ENCODE results near the gene ZDHHC16. TPM values are rescaled to one million over a fixed set of nuclear protein-coding genes. Genes with fewer than 3 reads are reported as not detected.
A peak's percentile ranks its signal among the peaks of the same experiment; 100 is the strongest.

The ZDHHC16 gene
- total RNA-seq, 2 experiments from 2014 or later: 38.5 to 39.3 TPM

DNA sequence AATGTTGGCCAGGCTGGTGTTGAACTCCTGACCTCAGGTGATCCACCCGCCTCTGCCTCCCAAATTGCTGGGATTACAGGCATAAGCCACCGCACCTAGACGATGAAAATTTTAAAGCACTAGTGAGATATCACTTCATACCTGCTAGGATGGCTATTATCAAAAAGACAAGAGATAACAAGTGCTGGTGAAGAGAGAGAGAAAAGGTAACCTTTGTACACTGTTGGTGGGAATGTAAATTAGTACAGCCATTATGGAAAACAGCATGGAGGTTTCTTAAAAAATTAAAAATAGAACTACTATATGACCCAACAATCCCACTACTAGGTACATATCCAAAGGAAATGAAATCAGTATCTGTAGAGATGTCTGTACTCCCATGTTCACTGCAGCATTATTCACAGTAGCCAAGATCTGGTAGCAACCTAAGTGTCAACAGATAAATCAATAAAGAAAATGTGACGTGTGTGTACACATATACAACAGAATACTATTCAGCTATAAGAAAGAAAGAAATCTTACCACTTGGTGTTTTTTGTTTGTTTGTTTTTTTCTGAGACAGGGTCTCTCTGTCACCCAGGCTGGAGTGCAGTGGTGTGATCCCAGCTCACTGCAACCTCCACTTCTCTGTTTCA is 39.8 kb downstream of the ZDHHC16 start:
- ChIA-PET CTCF (interaction anchor here (0.8 kb wide), 1 partner anchor 13 kb away, joined by 3 read pairs; the partner anchor contains the start of gene UBTD1), POLR2A (no interaction called here)
- Mint-ChIP-seq H3K27me3 (no peaks in the 10 kb centered on the region), H3K4me1 (peaks cover 4% of the 10 kb centered on the region), H3K4me3 (no peak overlapping the region), H3K9me3 (no peaks in the 10 kb centered on the region), H3K27ac (no peak overlapping the region), H3K36me3 (ENCODE audit: low read depth) (peaks cover 6% of the 10 kb centered on the region)
- no peak for DNase-seq

DNA sequence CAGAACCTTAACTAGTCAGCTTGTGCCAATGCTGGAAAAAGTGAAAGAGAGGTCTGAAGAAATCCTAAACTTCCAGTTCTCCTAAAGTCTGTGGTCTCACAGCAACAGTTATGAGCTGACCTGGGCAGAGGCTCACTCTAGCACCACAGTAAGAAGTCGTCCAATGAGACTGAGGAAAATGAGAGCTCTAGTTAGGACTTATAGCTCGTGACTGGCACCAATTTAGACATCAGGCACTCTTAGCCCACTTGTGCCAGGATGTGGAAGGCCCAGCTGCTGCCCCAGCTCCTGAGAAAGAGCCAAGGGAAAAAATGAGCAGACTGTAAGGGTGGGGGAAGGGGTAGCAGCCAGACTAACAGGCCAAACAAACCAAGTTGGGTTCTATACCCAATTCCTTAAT is 44.6 kb downstream of the ZDHHC16 start:
- Mint-ChIP-seq H3K9me3 (no peaks in the 10 kb centered on the region), H3K27me3 (no peaks in the 10 kb centered on the region), H3K4me1 (peaks cover 24% of the 10 kb centered on the region), H3K27ac (no peak overlapping the region), H3K36me3 (ENCODE audit: low read depth) (peaks cover 9% of the 10 kb centered on the region), H3K4me3 (no peak overlapping the region)
- POLR2A ChIA-PET: no interaction called here
- CTCF ChIA-PET: interaction anchor here (1.0 to 1.8 kb wide), 2 partner anchors 13 to 25 kb away, joined by 3 to 5 read pairs; no protein-coding TSS in a partner anchor
- no peak for DNase-seq

DNA sequence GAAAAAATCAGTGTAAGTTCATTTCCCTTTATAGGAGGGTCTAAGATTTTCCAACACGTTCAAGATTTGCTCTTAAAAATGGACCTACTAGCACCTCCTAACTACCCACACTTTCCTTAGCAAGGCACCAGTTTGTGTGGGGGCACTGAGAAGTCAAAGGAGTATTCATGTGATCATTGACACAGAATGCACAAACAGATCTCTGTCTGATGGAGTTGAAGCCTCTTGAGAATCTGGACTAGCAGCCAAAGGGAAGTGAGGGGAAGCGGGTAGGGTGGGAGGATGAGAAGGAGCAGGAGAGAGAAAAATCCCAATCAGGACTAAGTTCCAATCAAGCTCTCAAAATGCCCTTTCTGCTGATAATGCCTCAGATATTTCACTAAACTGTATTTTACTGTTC is 48.2 kb downstream of the ZDHHC16 start:
- ChIA-PET POLR2A (no interaction called here), CTCF (interaction anchor here (1.1 kb wide), 1 partner anchor 171 kb away, joined by 5 read pairs; no protein-coding TSS in a partner anchor)
- no peaks in the 10 kb centered on the region for H3K9me3 Mint-ChIP-seq
- H3K4me1 Mint-ChIP-seq: peaks cover 46% of the 10 kb centered on the region
- no peak overlapping the region for H3K27ac Mint-ChIP-seq
- H3K36me3 Mint-ChIP-seq (ENCODE audit: low read depth): peaks cover 9% of the 10 kb centered on the region
- H3K27me3 Mint-ChIP-seq: no peaks in the 10 kb centered on the region
- H3K4me3 Mint-ChIP-seq: no peak overlapping the region
- no peak for DNase-seq

DNA sequence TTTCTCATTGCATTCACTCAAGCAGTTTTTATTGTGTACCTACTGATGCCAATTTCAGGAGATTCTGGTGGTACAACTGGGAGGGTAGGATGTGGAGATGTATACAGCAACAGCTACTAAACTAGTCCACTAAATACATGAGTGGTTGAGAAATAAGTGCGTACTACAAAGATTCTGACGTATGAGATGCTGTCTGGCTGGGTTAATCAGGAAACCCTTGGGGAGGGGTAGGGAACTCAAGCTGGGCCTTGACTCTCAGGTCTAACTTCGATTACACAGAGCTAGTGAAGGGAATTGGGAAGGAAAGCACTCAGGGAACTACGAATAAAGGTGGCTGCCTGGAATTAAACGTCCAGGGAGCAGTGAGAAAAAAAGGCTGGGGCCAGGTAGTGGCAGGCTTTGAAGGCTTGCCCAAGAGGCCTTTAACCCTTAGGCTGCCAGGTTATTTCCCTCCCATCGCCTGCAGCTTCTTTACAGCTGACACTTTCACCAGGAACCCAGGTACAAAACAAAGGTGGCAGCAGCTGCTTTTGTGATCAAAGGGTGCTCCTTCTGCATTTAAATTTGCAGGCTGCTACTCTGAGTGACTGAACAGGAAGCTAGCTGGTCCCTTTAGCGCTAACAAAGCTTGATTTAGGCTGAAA is 49.0 kb downstream of the ZDHHC16 start:
- ChIA-PET CTCF (interaction anchor here (1.1 kb wide), 1 partner anchor 170 kb away, joined by 5 read pairs; no protein-coding TSS in a partner anchor), POLR2A (no interaction called here)
- peak; percentile 14 for DNase-seq
- Mint-ChIP-seq H3K4me3 (peak overlapping the region; percentile 12), H3K27me3 (peaks cover 5% of the 10 kb centered on the region), H3K27ac (peak overlapping the region; percentile 68), H3K4me1 (peaks cover 49% of the 10 kb centered on the region), H3K36me3 (ENCODE audit: low read depth) (peaks cover 9% of the 10 kb centered on the region), H3K9me3 (no peaks in the 10 kb centered on the region)

DNA sequence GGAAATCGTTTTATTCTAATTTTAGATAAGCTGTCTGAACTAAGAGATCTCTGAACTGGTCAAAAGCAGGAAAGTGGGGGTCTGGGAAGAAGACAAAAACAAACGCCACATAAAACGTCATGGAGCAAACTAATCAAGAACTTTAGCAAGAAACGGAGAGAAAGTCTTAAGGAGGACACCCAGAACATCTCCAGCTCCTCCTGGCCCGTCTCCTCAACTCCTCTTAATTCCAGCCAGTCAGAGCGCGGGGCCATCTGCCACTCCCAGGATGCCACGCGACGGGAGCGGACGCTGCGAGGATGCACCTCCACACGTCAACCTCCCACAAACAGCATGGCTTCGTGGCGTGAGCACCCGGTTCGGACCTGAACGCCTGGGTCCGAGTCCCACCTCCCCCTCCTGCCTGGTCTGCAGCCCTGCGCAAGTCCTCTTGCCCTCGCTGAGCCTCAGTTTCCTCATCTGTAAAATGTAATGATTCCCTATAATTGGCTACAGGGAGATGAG is 51.6 kb downstream of the ZDHHC16 start:
- ChIA-PET POLR2A (interaction anchor here (0.5 to 0.7 kb wide), 3 partner anchors 9 to 80 kb away, joined by 3 to 8 read pairs (median 3); no protein-coding TSS in a partner anchor), CTCF (no interaction called here)
- peak; percentile 83 for DNase-seq
- peaks cover 45% of the 10 kb centered on the region for H3K4me1 Mint-ChIP-seq
- H3K36me3 Mint-ChIP-seq (ENCODE audit: low read depth): peaks cover 9% of the 10 kb centered on the region
- H3K27ac Mint-ChIP-seq: peak overlapping the region; percentile 98
- peak overlapping the region; percentile 99 for H3K4me3 Mint-ChIP-seq
- H3K9me3 Mint-ChIP-seq: no peaks in the 10 kb centered on the region
- peaks cover 29% of the 10 kb centered on the region for H3K27me3 Mint-ChIP-seq

DNA sequence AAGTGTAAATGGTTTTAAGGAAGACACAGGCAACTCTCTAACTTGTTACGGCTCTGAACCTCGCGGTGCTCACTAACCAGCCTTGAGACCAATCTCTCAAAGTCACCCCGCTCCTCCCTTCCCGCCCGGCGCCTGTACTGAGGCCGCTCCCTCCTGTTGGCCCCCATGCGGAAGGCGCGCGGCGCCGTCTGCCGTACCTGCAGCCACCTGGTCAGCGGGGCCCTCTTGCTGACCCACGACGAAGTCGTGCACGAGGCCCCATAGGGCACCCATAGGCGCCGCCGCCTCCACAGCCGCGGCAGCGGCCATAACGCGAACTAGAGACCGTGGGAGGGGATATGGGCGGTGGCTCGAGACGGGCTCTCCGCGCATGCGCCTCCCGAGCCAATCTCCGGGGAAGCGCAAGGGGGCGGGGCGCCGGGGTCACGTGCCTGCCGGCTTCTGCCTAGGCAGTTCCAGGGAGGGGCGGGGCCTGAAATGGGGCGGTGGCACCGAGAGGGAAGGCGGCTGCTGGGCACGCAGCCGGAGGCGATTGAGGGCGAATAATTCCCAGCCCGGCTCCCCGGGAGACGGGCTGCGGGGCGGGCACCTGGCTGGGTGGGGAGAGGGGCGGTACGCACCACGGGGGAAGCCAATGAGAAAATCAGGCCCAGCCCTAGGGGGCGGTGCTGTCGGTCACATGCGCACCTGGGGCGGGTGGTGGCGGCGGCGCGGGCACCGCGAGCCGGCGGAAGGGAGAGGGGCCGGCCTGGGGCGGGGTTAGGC is 52.3 kb downstream of the ZDHHC16 start, which contains the start of gene MMS19:
MMS19 (minus strand) TSS at position 347 of the 765 bp plus-strand sequence; CDS start at position 309, 38 bp downstream.
- H3K36me3 Mint-ChIP-seq (ENCODE audit: low read depth): peaks cover 9% of the 10 kb centered on the region
- ChIA-PET CTCF (interaction anchor here (1.0 to 1.5 kb wide), 3 partner anchors 12 to 17 kb away, joined by 3 to 6 read pairs (median 3); no protein-coding TSS in a partner anchor), POLR2A (interaction anchor here (0.7 kb wide), 1 partner anchor 53 kb away, joined by 8 read pairs; no protein-coding TSS in a partner anchor)
- peak within 1 kb of the TSS; percentile 99 for H3K4me3 Mint-ChIP-seq
- peak; percentile 98 for DNase-seq
- H3K27me3 Mint-ChIP-seq: peaks cover 30% of the 10 kb centered on the region
- no peaks in the 10 kb centered on the region for H3K9me3 Mint-ChIP-seq
- peaks cover 45% of the 10 kb centered on the region for H3K4me1 Mint-ChIP-seq
- peak within 1 kb of the TSS; percentile 98 for H3K27ac Mint-ChIP-seq

DNA sequence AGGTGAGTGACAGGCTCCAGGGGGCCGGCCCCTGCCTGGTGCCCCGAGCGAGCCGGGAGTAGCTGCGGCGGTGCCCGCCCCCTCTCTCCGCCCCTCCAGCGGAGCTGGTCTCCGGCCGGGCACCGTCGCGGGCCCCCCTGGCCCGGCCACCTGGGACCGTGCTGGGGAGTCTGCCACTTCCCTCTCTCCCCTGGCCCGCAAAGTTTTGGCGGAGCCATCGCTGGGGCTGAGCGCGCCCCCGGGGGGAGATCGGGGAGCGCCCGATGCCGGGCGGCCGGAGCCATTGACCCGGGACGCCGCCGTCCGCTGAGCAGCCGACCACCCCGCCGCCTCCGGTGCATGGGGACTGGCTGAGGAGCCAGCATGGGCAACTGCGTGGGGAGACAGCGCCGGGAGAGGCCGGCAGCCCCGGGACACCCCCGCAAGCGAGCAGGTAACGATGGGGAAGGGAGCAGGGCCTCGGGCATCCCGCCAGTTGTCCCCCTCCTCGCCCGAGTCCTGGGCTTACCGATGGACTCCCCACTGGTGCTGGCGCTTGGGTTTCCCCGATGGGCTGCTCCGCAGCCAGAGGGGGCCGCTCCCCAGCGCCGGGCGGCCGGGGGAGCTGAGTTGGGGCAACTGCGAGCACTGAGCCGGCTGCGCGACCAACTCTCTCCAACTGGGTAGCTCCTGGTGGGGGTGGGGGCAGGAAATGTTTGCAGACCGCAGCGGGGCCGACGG is 53.0 kb downstream of the ZDHHC16 start, which contains the start of gene UBTD1:
UBTD1 (plus strand) TSS at position 84 of the 720 bp plus-strand sequence; CDS start at position 364, 280 bp downstream.
- CTCF ChIA-PET: interaction anchor here (0.9 to 1.5 kb wide), 5 partner anchors 11 to 47 kb away, joined by 3 to 6 read pairs (median 3); no protein-coding TSS in a partner anchor
- H3K27me3 Mint-ChIP-seq: peaks cover 30% of the 10 kb centered on the region
- H3K9me3 Mint-ChIP-seq: no peaks in the 10 kb centered on the region
- H3K4me3 Mint-ChIP-seq: peak within 1 kb of the TSS; percentile 99
- peak within 1 kb of the TSS; percentile 98 for H3K27ac Mint-ChIP-seq
- peak; percentile 37 for DNase-seq
- POLR2A ChIA-PET: no interaction called here
- peaks cover 44% of the 10 kb centered on the region for H3K4me1 Mint-ChIP-seq
- peaks cover 8% of the 10 kb centered on the region for H3K36me3 Mint-ChIP-seq (ENCODE audit: low read depth)

DNA sequence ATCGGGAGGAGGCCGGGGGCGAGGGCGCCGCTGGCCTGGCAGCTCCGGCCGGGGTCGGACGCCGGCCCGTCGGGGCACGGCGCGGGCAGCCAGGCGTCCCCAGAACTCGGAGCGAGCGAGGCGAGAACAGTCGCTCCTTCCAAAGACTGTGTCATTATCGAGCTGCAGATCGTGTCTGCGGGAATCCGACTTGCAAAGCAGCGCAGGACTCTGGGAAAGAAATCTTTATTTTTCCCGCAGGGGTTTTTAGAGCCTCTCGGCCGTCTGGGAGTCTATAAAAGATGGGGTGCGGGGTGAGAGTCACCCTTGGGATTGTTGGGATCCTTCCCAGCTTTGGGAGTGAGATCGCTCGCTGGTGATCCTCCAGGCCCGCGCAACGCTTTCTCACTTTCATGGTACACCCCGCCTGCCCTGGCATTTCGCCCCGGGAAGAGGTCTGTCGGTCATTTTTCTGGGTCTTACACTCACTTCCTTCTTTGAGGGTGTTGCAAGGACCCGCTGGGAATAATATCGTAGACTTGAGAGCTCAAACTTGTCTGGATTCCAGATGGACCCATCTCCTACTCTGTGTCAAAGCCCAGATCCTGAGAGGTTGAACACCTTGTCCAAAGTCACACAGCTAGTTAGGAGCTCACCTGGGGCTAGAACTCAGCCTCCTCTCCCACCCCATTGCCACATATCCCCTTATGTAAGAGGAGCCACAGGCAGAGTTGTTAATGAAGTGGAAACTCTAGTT is 53.8 kb downstream of the ZDHHC16 start:
- CTCF ChIA-PET: interaction anchor here (0.9 to 1.5 kb wide), 4 partner anchors 11 to 47 kb away, joined by 3 to 6 read pairs (median 3); no protein-coding TSS in a partner anchor
- no peak for DNase-seq
- Mint-ChIP-seq H3K9me3 (no peaks in the 10 kb centered on the region), H3K4me3 (peak overlapping the region; percentile 56), H3K27ac (no peak overlapping the region), H3K27me3 (peaks cover 30% of the 10 kb centered on the region), H3K4me1 (peaks cover 37% of the 10 kb centered on the region), H3K36me3 (ENCODE audit: low read depth) (peaks cover 3% of the 10 kb centered on the region)
- POLR2A ChIA-PET: no interaction called here

DNA sequence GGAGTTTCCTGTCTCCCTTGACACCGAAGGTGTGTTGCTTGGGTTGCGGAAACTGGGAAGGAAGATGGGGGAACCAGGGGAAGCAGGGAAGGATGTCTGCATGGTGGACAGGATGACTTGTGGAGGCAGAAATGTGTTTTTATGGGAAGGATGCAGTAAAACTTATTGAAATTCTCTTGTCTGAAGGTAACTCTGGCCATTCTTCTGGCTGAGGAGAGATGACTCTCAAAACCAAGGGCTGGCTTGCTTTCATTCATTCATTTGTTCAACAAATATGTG is 54.3 kb downstream of the ZDHHC16 start:
- DNase-seq: no peak

DNA sequence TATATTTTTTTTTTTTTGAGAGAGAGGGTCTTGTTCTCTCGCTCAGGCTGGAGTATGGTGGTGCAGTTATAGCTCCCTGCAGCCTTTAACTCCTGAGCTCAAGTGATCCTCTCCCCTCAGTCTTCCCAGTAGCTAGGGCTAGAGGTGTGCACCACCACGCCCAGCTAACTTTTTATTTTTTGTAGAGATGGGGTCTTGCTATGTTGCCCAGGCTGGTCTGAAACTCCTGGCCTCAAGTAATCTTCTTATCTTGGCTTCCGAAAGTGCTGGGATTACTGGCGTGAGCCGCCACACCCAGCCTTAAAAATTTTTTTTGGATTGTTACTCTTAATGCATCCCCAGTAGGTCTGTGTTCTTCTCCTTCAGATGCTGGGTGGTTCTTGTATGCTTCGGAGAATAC is 56.9 kb downstream of the ZDHHC16 start:
- CTCF ChIA-PET: interaction anchor here (1.4 kb wide), 1 partner anchor 9 kb away, joined by 7 read pairs; no protein-coding TSS in a partner anchor
- no peaks in the 10 kb centered on the region for H3K36me3 Mint-ChIP-seq (ENCODE audit: low read depth)
- POLR2A ChIA-PET: no interaction called here
- H3K9me3 Mint-ChIP-seq: no peaks in the 10 kb centered on the region
- DNase-seq: no peak
- peaks cover 33% of the 10 kb centered on the region for H3K27me3 Mint-ChIP-seq
- peaks cover 8% of the 10 kb centered on the region for H3K4me1 Mint-ChIP-seq
- no peak overlapping the region for H3K27ac Mint-ChIP-seq
- H3K4me3 Mint-ChIP-seq: no peak overlapping the region

More for the DNA sequence above, 54.3 kb downstream of the ZDHHC16 start:
- Mint-ChIP-seq H3K9me3 (no peaks in the 10 kb centered on the region), H3K4me1 (peaks cover 32% of the 10 kb centered on the region), H3K36me3 (ENCODE audit: low read depth) (no peaks in the 10 kb centered on the region), H3K4me3 (peak overlapping the region; percentile 56), H3K27ac (no peak overlapping the region), H3K27me3 (peaks cover 30% of the 10 kb centered on the region)
- ChIA-PET CTCF (interaction anchor here (0.7 kb wide), 1 partner anchor 306 kb away, joined by 3 read pairs; no protein-coding TSS in a partner anchor), POLR2A (no interaction called here)

DNA sequence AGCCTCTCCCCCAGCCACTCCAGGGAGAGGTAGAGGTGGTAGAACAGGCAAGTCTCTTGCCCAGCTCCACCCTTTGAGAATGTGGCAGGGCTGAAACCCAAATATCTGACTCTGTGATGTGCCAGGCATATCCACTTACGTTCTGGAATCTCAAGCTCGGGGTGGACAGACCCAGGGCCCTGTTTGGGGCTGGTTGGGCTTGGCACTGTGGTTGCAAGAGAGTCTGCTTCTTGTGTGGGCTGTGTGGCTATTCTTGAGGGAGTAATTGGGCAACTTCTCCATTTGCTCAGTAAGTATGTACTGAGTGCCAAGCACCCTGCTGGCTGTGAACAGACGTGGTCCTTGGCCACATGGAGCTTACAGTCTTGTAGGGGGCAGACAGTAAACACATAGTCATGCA is 57.4 kb downstream of the ZDHHC16 start:
- POLR2A ChIA-PET: no interaction called here
- DNase-seq: no peak
- H3K4me3 Mint-ChIP-seq: no peak overlapping the region
- H3K36me3 Mint-ChIP-seq (ENCODE audit: low read depth): no peaks in the 10 kb centered on the region
- H3K27me3 Mint-ChIP-seq: peaks cover 33% of the 10 kb centered on the region
- H3K27ac Mint-ChIP-seq: no peak overlapping the region
- peaks cover 7% of the 10 kb centered on the region for H3K4me1 Mint-ChIP-seq
- CTCF ChIA-PET: interaction anchor here (1.4 kb wide), 1 partner anchor 9 kb away, joined by 7 read pairs; no protein-coding TSS in a partner anchor
- no peaks in the 10 kb centered on the region for H3K9me3 Mint-ChIP-seq
